Spinal cord (tissue), 10 donors: ENCODE measurements around the gene C17orf113. TPM values are rescaled to one million over a fixed set of nuclear protein-coding genes. Genes with fewer than 3 reads are reported as not detected.
A peak's percentile ranks its signal among the peaks of the same experiment; 100 is the strongest.
"Not testable (repeated sequence)": the region's sequence is repeated elsewhere in the genome, so short reads cannot be mapped to it uniquely, and the experiment has no call there.

ENCODE experiments used
- DNase-seq, 6 donors: peaks; one replicate each; pipeline versions ENCODE4 v3.0.0 to v3.0.0-alpha.2; 2013 to 2015; ENCODE audit warnings: low spot score in 6 of 6, low read depth in 4 of 6
- H3K27ac ChIP-seq: one replicate; pipeline ENCODE4 v1.5.1; 2013; ENCODE audit warnings: low read depth, low read length, control low read depth
- H3K27me3 ChIP-seq: one replicate; pipeline ENCODE4 v1.6.1; 2013; ENCODE audit warnings: low read length; ENCODE audit not compliant: control insufficient read depth, insufficient read depth
- H3K36me3 ChIP-seq: one replicate; pipeline ENCODE4 v1.6.1; 2013; ENCODE audit warnings: low read length; ENCODE audit not compliant: control insufficient read depth, insufficient read depth
- H3K4me1 ChIP-seq: one replicate; pipeline ENCODE4 v1.6.1; 2013; ENCODE audit warnings: low read length; ENCODE audit not compliant: control insufficient read depth, insufficient read depth
- H3K4me3 ChIP-seq: one replicate; pipeline ENCODE4 v1.5.1; 2013; ENCODE audit warnings: low read depth, low read length, control low read depth
- H3K9me3 ChIP-seq: one replicate; pipeline ENCODE4 v1.6.1; 2013; ENCODE audit warnings: low read length; ENCODE audit not compliant: control insufficient read depth, insufficient read depth
- WGBS: methylation state at CpG from one replicate; pipeline ENCODE4 v1.1.5; 2013; ENCODE audit warnings: missing lambda C conversion rate; ENCODE audit not compliant: insufficient coverage; 5-methylcytosine and 5-hydroxymethylcytosine counted together
- polyA plus RNA-seq, 2 donors: library from polyadenylated mRNA; unstranded; fragments of 120-200 nt; gene quantifications; one replicate each; pipeline ENCODE4 v1.2.1, GENCODE V29; 2013; ENCODE audit not compliant: insufficient read length in 2 of 2
- total RNA-seq, 2 donors: library from RNA; depleted of rRNA in 1 of 2; stranded (reverse); fragments of 120-200 nt in 1 of 2; fragments of >200 nt in 1 of 2; gene quantifications; one replicate each; pipeline versions ENCODE4 v1.2.3 to v1.2.4, GENCODE V29; 2013 to 2014
- donor health status: healthy.

Gene C17orf113
- total and polyA plus RNA-seq, 4 donors: 3.0 to 4.5 (median 3.2) TPM

- H3K27me3 ChIP-seq: no peaks in the 10 kb centered on the region
- DNase-seq: no peak
- H3K27ac ChIP-seq: no peak overlapping the region
- H3K36me3 ChIP-seq: peaks cover 34% of the 10 kb centered on the region
- H3K4me3 ChIP-seq: no peak overlapping the region
- H3K4me1 ChIP-seq: peaks cover 32% of the 10 kb centered on the region
- 100% methylated on average over 2 of the region's 4 CpGs for WGBS
- H3K9me3 ChIP-seq: no peaks in the 10 kb centered on the region
These were observed 31.4 kb downstream of the C17orf113 start for GRCh38 chr17:42018988-42019387.

DNA sequence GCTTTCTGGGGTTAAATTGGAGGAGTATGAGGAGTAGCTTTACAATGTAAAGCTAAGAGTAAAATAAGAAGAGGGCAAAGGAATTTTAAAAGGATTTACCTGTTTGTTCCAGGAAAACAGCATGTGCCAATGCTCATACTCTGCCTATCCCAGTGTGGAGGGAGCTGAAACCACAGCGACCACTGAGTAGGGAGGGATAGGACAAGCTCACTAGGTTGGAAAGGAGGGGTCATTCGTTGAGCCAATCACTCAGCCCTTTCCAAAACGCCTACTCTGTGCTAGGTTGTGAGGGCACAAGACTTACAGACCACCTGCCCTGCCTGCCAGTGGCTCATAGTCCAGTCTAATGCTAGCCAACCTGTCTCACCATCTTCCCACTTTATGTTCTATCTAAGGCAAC is 32.1 kb downstream of the C17orf113 start:
- no peaks in the 10 kb centered on the region for H3K27me3 ChIP-seq
- peaks cover 28% of the 10 kb centered on the region for H3K36me3 ChIP-seq
- H3K9me3 ChIP-seq: no peaks in the 10 kb centered on the region
- H3K27ac ChIP-seq: peak overlapping the region; percentile 96
- DNase-seq: no peak
- H3K4me1 ChIP-seq: peaks cover 36% of the 10 kb centered on the region
- H3K4me3 ChIP-seq: peak overlapping the region; percentile 98
- 30% methylated on average over 2 of the region's 3 CpGs for WGBS

- no peaks in the 10 kb centered on the region for H3K9me3 ChIP-seq
- H3K4me1 ChIP-seq: peaks cover 39% of the 10 kb centered on the region
- DNase-seq: no peak
- peaks cover 23% of the 10 kb centered on the region for H3K36me3 ChIP-seq
- peak overlapping the region; percentile 98 for H3K4me3 ChIP-seq
- 0% methylated on average over 11 of the region's 11 CpGs for whole genome bisulfite sequencing
- H3K27ac ChIP-seq: peak overlapping the region; percentile 96
- no peaks in the 10 kb centered on the region for H3K27me3 ChIP-seq
These were observed 32.6 kb downstream of the C17orf113 start for GRCh38 chr17:42017866-42018200.

DNA sequence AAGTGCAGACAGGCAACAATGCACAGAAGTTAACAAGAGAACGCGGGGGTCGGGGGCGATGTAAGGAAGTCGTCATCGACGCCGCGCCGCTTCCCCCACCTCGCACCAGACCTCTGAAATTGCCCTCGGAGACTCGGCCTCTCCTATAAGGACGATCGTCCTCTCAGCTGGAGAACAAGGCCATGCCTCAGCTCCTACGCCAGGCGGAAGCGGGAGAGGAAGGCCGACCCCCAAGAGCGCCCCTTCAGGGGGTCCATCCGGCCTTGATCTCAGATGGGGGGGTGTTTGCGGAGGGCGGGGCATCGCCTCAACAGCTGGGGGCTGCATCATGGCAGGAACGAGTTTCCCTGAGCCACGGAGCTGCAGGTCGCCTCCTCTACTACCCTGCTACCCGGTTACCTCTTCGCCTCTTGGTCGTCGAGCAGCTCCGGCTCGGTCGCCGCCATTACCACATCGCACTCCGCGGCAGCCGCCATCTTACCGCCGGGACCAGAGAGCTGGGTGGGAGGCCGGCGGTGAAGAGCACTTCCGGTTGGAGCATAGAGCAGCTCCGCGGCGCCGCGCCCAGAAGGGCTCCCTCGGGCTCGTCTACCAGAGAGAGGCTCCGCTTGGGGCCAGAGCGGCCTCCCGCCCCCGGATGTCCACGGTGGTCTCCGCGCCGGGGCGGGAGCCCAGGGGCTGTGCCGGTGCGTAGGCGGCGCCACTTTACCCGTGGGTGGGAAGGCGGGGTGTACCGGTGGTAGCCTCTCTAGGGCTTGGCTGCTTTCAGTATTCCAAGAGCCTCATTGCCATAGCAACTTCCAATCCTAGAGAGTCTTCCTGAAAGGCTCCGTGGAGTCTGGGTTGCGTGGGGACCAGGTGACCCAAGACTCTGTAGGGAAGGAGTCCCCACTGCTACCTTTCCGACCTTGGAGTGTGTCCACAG is 33.2 kb downstream of the C17orf113 start, which contains the start of gene DNAJC7:
DNAJC7 (minus strand) TSS at position 499 of the 925 bp plus-strand sequence; CDS start at position 476, 23 bp downstream.
- Histone ChIP-seq H3K36me3 (peaks cover 17% of the 10 kb centered on the region), H3K9me3 (no peaks in the 10 kb centered on the region), H3K27me3 (no peaks in the 10 kb centered on the region), H3K4me1 (peaks cover 41% of the 10 kb centered on the region), H3K4me3 (peak within 1 kb of the TSS; percentile 98), H3K27ac (peak within 1 kb of the TSS; percentile 96)
- DNase-seq: peak; percentile 84 to 98 (median 88)
- WGBS: under 1% methylated on average over 67 of the region's 70 CpGs

- no peak for DNase-seq
- Histone ChIP-seq H3K9me3 (no peaks in the 10 kb centered on the region), H3K27me3 (no peaks in the 10 kb centered on the region), H3K4me3 (peak overlapping the region; percentile 98), H3K36me3 (peaks cover 10% of the 10 kb centered on the region), H3K4me1 (peaks cover 41% of the 10 kb centered on the region), H3K27ac (peak overlapping the region; percentile 96)
- WGBS: 19% methylated on average over 8 of the region's 12 CpGs
These were observed 34.0 kb downstream of the C17orf113 start for GRCh38 chr17:42016411-42016831.

DNA sequence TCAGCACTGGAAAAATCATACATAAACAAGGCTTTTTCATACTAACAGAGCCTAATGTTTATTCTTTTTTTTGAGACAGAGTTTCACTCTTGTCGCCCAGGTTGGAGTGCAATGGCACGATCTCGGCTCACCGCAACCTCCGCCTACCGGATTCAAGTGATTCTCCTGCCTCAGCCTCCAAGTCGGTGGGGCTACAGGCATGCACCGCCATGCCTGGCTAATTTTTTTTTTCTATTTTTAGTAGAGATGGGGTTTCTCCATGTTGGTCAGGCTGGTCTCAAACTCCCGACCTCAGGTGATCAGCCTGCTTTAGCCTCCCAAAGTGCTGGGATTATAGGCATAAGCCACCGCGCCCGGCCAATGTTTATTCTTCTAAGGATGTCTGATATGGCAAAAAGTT is 36.7 kb downstream of the C17orf113 start:
- H3K27me3 ChIP-seq, H3K9me3 ChIP-seq, DNase-seq, H3K27ac ChIP-seq, H3K4me3 ChIP-seq: not testable (repeated sequence)
- H3K4me1 ChIP-seq: peaks cover 33% of the 10 kb centered on the region
- peaks cover 15% of the 10 kb centered on the region for H3K36me3 ChIP-seq
- 97% methylated on average over 5 of the region's 12 CpGs for WGBS

GRCh38 chr17:42012363-42012762 is 38.0 kb downstream of the C17orf113 start:
- 38% methylated on average over 1 of the region's 4 CpGs for WGBS
- peaks cover 15% of the 10 kb centered on the region for H3K36me3 ChIP-seq
- peaks cover 29% of the 10 kb centered on the region for H3K4me1 ChIP-seq
- not testable (repeated sequence) for H3K27me3 ChIP-seq, DNase-seq, H3K9me3 ChIP-seq, H3K4me3 ChIP-seq, H3K27ac ChIP-seq

- Histone ChIP-seq H3K27me3 (no peaks in the 10 kb centered on the region), H3K9me3 (no peaks in the 10 kb centered on the region), H3K36me3 (peaks cover 13% of the 10 kb centered on the region), H3K4me3 (no peak overlapping the region), H3K4me1 (peaks cover 28% of the 10 kb centered on the region), H3K27ac (no peak overlapping the region)
- WGBS: 100% methylated on average over 1 of the region's 3 CpGs
- no peak for DNase-seq
These were observed 39.4 kb downstream of the C17orf113 start for GRCh38 chr17:42010898-42011516.

DNA sequence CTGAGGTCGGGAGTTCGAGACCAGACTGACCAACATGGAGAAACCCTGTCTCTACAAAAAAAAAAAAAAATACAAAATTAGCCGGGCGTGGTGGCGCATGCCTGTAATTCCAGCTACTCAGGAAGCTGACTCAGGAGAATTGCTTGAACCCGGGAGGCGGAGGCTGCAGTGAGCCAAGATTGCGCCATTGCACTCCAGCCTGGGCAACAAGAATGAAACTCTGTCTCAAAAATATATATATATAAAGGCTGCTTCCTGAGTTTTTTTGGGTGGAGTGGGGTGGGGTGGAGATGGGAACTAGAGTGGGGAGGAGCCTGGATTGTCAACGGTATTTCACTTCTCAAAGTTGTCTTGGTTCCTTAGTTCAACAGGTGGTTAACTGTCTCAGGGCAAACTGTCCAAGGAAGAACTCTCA is 40.1 kb downstream of the C17orf113 start:
- H3K27ac ChIP-seq, H3K27me3 ChIP-seq, H3K9me3 ChIP-seq, DNase-seq, H3K4me3 ChIP-seq, H3K36me3 ChIP-seq: not testable (repeated sequence)
- H3K4me1 ChIP-seq: peaks cover 24% of the 10 kb centered on the region
- 95% methylated on average over 4 of the region's 9 CpGs for WGBS
